ENCODE data around the gene FLYWCH2. TPM values are rescaled to one million over a fixed set of nuclear protein-coding genes. Genes with fewer than 3 reads are reported as not detected.

Gene FLYWCH2
- total and polyA plus RNA-seq, 2 of the 8 experiments (the other 6 are each of a cell fraction or from before 2014, with no cell fraction given), result 16.4 to 30.7 TPM

DNA sequence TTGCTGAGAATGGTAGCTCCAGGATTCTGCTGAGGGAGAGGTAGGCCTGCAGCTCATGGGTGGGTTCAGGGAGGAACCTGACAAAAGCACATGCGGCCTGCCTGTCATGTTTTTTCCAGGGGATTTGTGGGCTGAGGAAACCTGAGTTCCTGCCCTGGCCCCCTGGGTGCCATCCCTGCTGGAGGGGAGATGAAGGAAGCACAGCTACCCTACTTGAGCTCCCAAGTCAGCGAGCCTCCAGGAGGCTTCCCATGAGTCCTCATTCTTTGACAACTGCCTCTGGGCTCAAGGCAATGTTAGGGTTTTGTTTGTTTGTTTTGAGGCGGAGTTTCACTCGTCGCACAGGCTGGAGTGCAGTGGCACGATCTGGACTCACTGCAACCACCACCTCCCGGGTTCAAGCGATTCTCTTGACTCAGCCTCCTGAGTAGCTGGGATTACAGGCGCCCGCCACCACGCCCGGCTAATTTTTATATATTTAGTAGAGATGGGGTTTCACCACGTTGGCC lies 16.6 kb downstream of the FLYWCH2 start:
- Histone ChIP-seq H3K9me3 (ENCODE audit: insufficient read depth in 2 of 2, low read depth in 1 of 2, low read length in 1 of 2) (no peaks in the 10 kb centered on the region), H3K79me1 (ENCODE audit: low read depth, low read length) (no peaks in the 10 kb centered on the region), H3K4ac (replicated peaks; ENCODE audit: insufficient read length, low read depth, low read length) (no peak overlapping the region), H3K4me3 (ENCODE audit: extremely low read depth in 1 of 4, insufficient read depth in 2 of 4, low read depth in 3 of 4, low read length in 4 of 4) (no peak overlapping the region), H4K8ac (ENCODE audit: extremely low read depth, insufficient read depth, low read length) (no peak overlapping the region), H3K14ac (ENCODE audit: insufficient read length) (no peak overlapping the region), H3K79me2 (ENCODE audit: control insufficient read depth in 1 of 2, insufficient read depth in 2 of 2, low read length in 2 of 2) (no peaks in the 10 kb centered on the region), H3K18ac (ENCODE audit: extremely low read depth, low read length) (no peak overlapping the region), H2BK15ac (ENCODE audit: low read length) (no peak overlapping the region), H2AK5ac (ENCODE audit: low read depth, low read length) (no peak overlapping the region), H3K36me3 (ENCODE audit: control insufficient read depth in 2 of 4, insufficient read depth in 4 of 4, low read length in 3 of 4) (no peaks in the 10 kb centered on the region; a peak in 2 of 8 replicates), H3K27me3 (replicated peaks in 1 of 4; ENCODE audit: control insufficient read depth in 3 of 4, extremely low read depth in 1 of 4, insufficient read depth in 3 of 4, low read length in 3 of 4) (no peaks in the 10 kb centered on the region), H3K23ac (ENCODE audit: insufficient read length) (no peak overlapping the region), H3K27ac (ENCODE audit: low read depth, low read length) (no peak overlapping the region), H4K20me1 (replicated peaks in 1 of 2; ENCODE audit: control insufficient read depth in 1 of 2, insufficient read depth in 2 of 2, low read length in 2 of 2) (peaks cover 0 to 5% of the 10 kb centered on the region in 2 experiments), H2BK120ac (replicated peaks; ENCODE audit: low read depth, low read length) (no peak overlapping the region), H3K56ac (replicated peaks; ENCODE audit: insufficient read length, low read depth, low read length) (no peak overlapping the region), H3K23me2 (ENCODE audit: low read depth, low read length) (peaks cover 2% of the 10 kb centered on the region; the same call in 1 of the 2 replicates), H3K4me1 (replicated peaks in 1 of 4; ENCODE audit: control insufficient read depth in 3 of 4, insufficient read depth in 4 of 4, low read length in 3 of 4) (peaks cover 0 to 2% (median 0%) of the 10 kb centered on the region in 4 experiments; a peak in 2 of 7 replicates), H4K91ac (replicated peaks; ENCODE audit: insufficient read length, low read length) (no peak overlapping the region), H2AFZ (ENCODE audit: low read length) (no peak overlapping the region), H2BK12ac (ENCODE audit: low read depth, low read length) (no peak overlapping the region), H4K5ac (ENCODE audit: insufficient read length, low read depth, low read length) (no peak overlapping the region), H3K9ac (replicated peaks in 1 of 4; ENCODE audit: extremely low read depth in 1 of 4, low read depth in 3 of 4, low read length in 3 of 4) (no peak overlapping the region), H2BK20ac (ENCODE audit: low read length) (no peak overlapping the region), H3K4me2 (ENCODE audit: insufficient read depth in 1 of 2, low read depth in 2 of 2, low read length in 2 of 2) (no peak overlapping the region), H2BK5ac (ENCODE audit: low read depth, low read length) (no peak overlapping the region)
- 88% methylated on average over 13 of the region's 13 CpGs; no CpG with 5 or more reads in 1 of the 2 experiments for WGBS, 2 experiments (ENCODE audit: extremely low coverage in 1 of 2, insufficient coverage in 1 of 2, insufficient read length in 1 of 2, insufficient replicate concordance in 2 of 2, low coverage in 1 of 2, low lambda C conversion rate in 2 of 2, missing lambda C conversion rate in 1 of 2)
- POLR2A ChIA-PET (ENCODE audit: partially characterized antibody), result interaction anchor here (0.8 to 1.5 kb wide), 4 partner anchors 10 to 143 kb away, joined by 3 to 5 read pairs (median 4); partner anchors contain the start of gene FLYWCH2
- TF ChIP-seq POU5F1 (IDR thresholded peaks at IDR 0.05; ENCODE audit: low read depth, low read length) (no peak), TEAD4 (IDR thresholded peaks at IDR 0.05; ENCODE audit: low read depth, low read length) (no peak), NANOG (IDR thresholded peaks at IDR 0.05; ENCODE audit: insufficient read depth, low read depth, low read length, poor library complexity, severe bottlenecking) (no peak), GTF2F1 (IDR thresholded peaks at IDR 0.05; ENCODE audit: borderline replicate concordance, low read depth, low read length) (no peak), CREB1 (IDR thresholded peaks at IDR 0.05) (no peak), TAF7 (optimal IDR thresholded peaks at IDR 0.05; ENCODE audit: borderline replicate concordance, low read depth, low read length) (no peak), ASH2L (IDR thresholded peaks at IDR 0.05; ENCODE audit: low read length) (no peak), TAF1 (IDR thresholded peaks at IDR 0.05; ENCODE audit: low read depth, low read length) (no peak), RXRA (IDR thresholded peaks at IDR 0.05; ENCODE audit: insufficient read depth, low read depth, low read length) (no peak), FOSL1 (IDR thresholded peaks at IDR 0.05; ENCODE audit: insufficient read depth, low read depth, low read length) (no peak)
- CTCF ChIA-PET (ENCODE audit: partially characterized antibody), result interaction anchor here (0.8 to 2.0 kb wide), 7 partner anchors 8 to 45 kb away, joined by 3 to 9 read pairs (median 5); partner anchors contain the start of gene FLYWCH2
- FAIRE-seq (no peak), DNase-seq (ENCODE audit: low read depth in 1 of 2, low spot score in 2 of 2) (no peak)
